HG03457 (cell line): Measurements from ENCODE around the gene PCID2.

Experiments used
- ATAC-seq: cut with Tn5 transposase; IDR thresholded peaks from one replicate; pipeline ENCODE4 v1.9.1; 2021; ENCODE audit warnings: moderate number of reproducible peaks; ENCODE audit not compliant: unreplicated experiment

PCID2 gene

DNA sequence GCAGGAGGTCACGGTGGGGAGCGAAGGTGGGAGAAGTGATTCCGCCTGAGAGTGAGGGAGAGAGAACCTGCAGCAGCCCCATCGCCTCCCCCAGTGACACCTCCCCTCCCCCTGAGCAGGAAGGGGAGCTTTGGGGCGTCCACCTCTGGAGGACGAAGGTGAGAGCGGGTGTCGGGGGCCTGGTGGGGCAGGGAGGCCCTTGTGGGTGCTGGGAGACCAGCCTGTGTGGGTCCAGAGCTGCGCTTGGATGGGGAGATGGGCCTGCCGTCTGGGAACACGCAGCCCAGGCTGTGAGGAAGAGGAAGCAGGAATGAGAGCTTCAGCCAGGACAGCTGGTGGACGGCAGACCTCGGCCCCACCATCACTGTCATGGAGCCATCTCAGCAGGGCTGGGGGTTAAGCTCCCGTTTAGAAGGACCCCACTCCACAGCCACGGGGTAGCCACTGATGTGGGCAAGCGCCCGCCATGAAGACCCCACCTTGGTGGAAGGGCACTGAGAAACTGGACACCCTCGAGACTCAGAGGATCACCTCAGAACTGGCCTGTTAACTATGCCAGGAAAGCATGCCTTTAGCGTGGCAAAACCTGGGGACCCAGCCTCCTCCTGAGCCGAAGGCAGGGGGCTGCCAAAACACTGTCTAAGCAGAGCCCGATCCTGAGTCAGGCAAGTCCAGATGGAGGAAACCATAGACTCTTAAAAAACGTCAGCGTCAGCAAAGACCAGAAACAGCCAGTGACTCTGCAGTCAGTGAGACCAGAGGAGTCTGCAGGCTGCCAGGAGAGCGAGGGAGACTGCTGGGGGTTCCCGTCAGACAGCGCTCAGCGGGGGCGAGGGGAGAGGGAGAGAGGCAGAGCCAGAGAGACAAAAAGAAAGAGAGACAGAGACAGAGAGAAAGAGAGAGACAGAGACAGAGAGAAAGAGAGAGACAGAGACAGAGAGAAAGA lies 56.5 kb downstream of the PCID2 start:
- ATAC-seq: no peak

DNA sequence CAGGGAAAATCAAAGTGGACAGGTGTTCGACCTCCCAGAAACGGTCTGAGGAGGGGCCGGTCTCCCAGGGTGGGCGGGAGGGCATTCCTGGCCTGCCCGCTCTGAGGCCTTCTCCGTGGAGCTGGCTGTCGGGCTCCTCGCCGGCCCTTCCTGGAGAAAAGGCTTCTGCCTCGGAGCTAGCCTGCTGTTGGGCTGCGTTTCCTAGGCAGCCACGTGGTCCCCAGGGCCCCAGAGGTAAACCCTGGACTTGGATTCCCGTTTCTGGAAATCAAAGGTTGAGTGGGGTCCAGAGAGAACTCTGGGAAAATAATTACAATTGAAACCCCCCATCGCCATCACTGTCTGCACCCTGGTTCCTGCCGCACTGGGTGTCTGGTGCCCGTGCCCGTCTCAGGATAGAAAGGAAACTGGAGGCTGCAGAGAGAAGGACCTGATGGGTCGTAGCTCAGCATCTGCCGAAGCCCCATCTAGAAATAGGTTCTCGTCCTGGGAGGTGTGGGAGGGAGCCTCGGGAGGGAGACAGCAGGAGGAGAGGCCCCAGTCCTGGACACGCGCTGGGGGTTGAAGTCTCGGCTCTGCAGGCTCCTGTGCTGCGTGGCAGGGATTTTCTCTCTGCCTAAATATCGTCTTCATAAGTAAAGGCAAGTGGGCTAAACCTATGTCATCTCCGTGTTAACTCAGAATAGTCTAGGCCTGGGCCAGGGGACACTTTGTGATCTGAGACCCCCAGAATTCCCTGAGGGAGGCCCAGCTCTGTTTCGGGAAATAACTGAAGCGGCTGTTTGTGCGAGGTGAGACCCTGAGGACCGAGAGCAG lies 57.7 kb downstream of the PCID2 start:
- ATAC-seq: no peak

DNA sequence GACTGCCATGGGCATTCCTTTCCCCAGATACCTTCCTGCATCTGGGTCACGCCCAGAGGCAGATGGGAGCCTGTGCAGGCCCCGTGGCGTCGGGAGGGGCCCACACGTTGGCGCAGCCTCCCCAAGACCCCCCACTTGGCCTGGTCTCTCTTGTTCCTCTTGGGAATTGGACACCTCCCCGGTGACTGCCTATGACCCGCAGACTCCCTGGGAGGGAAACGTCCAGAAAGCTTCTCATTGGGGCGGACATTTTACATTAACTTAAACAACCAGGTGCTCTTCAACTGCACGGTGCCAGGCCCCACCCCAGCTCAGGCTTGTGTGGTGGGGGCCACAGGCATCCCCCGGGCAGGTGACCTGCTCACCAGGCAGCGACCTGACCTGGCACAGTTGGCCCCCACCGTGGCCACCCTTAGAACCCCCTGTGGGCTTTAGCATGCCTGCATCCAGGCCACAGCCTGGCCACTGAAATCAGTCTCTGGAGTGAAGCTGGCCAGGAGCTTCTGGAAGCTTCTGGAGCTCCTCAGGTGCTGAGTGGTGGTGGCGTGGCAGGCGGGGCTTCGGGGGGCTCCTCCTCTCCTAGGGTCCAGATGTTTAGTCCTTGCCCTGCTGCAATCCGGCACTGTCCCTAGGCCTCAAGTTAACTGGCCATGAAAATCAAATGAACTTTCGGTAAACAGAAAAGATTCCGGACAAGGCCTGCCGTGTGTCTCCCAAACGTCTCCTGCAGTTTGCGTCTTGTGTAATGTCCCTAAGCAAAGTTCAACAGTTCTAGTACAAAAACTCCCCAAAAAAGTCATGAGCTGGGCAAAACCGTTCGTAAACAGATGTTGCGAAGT lies 58.5 kb downstream of the PCID2 start:
- no peak for ATAC-seq

DNA sequence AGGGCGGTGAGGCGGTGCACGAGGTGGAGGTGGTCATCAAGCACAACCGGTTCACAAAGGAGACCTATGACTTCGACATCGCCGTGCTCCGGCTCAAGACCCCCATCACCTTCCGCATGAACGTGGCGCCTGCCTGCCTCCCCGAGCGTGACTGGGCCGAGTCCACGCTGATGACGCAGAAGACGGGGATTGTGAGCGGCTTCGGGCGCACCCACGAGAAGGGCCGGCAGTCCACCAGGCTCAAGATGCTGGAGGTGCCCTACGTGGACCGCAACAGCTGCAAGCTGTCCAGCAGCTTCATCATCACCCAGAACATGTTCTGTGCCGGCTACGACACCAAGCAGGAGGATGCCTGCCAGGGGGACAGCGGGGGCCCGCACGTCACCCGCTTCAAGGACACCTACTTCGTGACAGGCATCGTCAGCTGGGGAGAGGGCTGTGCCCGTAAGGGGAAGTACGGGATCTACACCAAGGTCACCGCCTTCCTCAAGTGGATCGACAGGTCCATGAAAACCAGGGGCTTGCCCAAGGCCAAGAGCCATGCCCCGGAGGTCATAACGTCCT lies 59.4 kb downstream of the PCID2 start:
- no peak for ATAC-seq

DNA sequence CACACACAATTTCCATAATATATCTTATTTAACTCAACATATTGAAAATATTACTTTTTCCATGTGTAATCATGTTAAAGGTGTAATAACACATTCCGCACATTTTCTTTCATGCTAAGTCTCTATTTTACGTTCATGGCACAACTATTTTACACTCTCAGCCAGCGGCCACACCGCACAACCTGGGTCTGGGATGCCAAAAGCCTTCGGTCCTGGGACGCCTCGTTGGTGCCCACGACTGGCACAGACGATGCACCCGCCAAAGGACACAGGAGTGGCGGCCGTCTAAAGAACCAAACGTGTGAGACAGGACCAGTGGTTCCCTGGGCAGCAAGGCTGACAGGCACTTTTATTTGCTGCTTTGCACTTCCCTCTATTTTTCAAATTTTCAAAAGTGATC lies 60.1 kb downstream of the PCID2 start:
- no peak for ATAC-seq

DNA sequence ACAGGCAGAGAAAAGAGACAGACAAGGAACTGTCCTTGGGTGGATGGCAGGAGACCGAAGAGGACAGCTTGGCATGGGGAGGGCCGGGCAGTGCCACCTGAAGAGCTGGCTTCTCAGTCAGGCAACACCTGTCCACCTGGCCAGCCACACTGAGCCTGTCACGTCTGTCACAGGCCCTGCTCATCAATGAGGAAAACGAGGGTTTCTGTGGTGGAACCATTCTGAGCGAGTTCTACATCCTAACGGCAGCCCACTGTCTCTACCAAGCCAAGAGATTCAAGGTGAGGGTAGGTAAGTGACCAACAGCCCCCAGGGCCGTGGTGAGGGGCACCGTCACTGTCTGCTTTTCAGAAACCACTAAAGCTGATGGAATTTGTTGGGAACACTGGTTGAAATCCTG lies 61.3 kb downstream of the PCID2 start:
- ATAC-seq: no peak

DNA sequence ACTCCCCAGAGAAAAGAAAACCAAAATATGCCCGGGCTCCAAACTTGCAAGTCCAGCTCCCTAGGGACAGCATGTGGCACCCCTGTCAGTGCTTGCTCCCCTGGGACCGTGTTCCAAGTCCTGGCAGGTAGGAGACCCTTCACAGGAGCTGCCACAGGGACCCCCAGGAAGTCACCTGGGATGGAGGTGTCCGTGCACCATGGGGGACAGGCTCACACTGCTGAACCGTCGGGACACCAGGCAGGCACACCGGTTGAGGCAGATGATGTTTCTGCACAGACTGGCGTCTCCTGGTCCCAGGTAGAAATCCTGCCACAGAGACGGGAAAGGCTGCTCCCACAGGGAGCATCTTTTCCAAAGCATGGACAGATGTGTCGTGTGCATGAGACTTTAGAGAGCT lies 61.7 kb downstream of the PCID2 start:
- ATAC-seq: no peak

DNA sequence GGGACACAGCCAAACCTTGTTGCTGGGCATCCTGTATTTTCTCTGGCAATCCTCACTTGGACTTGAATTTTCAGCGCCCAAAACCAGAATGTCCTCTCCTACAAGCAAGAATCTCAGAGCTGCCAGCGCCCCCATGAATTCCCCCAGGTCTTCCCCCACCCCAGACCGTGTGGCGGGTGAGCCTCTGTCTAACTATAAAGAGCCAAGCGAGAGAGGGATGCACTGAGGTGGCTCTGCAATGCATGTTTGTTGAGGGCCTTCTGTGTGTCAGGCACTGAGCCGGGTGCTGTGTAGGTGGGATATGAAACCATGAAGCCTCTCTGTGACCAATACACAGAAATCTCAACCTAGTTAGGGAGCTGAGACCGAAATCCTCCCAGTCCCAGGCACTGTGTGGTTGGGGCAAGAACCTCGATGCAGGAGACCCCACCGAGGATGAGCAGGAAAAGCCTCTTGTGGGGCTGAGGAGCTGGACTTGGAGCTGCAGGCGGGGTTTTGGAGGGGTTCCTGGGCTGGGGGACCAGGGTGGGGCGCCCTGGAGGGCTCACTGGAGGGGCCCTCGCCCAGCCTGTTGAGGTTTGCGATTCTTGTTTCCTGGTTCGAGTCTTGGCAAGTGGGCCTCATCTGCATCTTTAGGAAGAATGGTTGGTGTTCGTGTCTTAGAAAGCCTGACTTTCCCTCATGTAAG lies 62.4 kb downstream of the PCID2 start:
- ATAC-seq: no peak

DNA sequence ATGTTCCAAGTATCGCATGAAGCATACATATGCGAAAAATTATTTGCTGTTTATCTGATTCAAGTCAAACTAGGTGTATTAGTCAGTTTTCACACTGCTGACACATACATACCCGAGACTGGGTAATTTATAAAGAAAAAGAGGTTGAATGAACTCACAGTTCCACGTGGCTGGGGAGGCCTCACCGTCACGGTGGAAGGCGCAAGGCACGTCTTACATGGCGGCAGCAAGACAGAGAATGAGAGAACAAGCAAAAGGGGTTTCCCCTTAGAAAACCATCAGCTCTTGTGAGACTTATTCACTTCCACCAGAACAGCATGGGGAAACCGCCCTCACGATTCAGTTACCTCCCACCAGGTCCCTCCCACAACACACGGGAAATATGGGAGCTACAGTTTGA lies 63.0 kb downstream of the PCID2 start:
- no peak for ATAC-seq

DNA sequence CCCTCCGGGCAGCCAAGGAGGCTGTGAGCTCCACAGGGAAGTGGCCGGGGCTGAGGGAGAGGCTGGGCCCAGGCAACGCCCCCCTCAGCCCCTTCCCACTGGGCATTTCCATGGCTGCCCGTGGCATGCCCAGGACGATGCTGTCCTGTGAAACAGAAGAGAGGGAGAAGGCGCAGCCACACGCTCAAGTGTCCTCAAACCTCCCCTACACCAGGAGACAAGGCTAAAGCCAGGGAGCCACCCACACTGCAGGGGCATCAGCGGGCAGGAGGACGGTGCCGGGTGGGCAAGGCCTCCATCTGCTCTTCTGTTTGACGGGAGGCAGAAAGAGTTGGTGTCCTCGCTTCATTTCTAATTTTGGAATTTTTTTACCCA lies 64.2 kb downstream of the PCID2 start:
- ATAC-seq: no peak

DNA sequence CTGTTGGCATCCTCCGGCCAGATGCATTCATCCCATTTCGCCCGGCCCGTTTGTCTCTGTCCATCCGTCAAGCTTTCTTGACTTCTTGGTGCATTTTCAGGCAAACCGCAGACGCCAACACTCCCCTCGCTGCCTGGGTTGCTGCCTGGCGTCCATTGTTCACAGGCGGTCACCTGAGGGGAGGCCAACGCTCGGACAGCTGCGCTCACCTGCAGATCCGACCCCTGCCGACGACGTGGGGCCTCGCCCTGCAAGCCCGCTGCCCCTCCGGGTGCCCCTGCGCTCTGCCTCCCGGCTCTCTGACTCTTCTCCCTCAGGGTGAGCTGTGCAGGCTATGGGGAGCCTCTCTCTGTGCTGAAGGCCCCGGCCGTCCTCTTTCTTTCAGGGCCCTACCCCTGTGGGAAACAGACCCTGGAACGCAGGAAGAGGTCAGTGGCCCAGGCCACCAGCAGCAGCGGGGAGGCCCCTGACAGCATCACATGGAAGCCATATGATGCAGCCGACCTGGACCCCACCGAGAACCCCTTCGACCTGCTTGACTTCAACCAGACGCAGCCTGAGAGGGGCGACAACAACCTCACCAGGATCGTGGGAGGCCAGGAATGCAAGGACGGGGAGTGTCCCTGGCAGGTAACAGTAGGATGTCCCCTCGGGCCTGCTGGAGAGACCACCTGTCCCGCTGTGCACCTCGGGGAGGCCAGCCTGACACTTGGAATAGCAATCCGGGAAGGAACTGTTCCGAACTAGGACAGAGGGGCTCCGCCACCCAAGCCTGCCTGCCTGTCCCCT lies 64.8 kb downstream of the PCID2 start:
- ATAC-seq: no peak

DNA sequence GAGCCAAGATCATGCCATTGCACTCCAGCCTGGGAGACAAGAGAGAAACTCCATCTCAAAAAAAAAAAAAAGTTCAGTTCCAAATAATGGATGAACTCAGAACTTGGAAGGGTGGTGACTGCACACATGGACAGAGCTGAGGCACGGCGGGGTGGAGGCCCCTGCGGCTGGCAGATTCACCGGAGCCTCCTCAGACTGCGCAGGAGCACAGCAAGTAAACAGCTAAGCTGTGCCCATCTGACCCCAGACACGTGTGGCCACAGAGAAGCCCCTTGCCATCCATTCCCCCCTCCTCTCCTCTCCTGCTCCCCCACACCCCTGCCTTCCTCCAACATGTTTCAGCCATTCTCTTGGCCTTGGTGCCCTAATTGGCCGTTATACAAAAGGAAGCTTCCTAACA lies 65.6 kb downstream of the PCID2 start:
- ATAC-seq: no peak

DNA sequence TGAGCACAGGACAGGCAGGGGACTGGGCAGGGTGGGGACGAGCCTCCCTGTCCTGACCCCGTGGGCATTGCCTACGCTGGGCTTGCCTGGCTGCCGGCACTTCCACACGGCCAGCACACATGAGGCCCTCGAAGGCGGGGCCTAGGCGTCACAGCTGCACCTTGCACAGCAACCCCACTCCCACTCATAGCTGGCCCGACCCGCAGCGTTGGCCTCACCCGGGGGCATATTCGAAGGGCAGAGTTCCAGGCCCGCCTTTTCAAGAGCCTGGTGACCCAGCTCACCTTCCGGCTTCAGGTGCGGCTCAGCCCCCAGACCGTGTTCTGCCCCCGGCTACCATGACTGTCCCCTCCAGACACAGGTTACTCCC lies 66.9 kb downstream of the PCID2 start:
- no peak for ATAC-seq

DNA sequence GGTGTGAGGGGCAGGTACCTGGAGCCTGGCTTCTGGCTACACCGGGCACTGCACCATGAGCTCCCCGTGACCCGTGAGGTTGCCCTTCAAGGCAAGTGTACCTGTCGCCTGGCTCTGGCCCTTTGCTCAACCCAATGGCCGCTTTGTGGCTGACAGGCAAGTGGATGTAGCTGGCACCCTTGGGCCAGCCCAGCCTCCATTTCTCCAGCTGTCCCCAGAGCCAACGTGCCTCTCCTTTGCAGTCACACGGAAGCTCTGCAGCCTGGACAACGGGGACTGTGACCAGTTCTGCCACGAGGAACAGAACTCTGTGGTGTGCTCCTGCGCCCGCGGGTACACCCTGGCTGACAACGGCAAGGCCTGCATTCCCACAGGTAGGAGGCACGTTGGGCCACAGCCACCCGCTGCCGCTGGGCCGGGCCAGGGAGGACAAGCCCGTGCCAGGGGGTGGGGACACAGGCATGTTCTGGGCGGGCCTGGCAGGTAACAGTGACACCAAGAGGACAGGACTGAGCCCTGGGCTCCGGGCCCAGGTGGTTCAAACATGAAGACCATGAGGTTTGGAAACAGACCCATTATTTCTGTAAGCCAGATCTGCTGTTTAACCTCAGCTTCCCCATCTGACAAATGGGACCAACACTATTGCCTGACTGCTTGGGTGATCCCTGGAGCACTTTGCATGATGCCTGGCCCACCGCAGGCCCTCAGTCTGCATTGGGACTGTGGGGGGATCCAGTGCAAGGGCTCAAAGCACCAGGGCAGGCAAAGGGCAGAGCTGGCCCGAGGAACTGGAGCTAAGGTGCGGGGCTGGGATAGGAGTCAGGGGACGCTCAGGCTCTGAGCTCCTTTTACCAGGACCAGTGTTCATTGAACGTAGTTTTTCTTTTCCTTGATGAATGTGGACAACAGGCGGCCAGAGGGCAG lies 67.5 kb downstream of the PCID2 start:
- no peak for ATAC-seq

DNA sequence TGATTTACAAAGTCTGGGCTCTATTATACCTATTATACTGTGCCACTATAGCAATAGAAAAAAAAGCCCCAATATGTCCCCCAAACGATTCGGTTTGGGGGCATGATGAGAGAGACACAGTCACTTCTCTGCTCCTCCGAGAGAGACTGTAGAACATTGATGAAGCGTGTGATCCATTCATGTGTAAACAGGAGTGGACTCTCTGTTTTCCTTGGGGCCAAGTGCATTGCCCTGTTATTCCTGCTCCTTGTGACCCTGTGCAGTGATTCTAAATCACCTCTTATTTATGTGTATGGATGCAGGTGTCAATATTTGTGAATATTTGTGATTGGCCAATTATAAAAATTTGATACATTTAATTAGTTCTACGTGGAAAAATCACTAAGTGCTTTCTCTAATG lies 68.9 kb downstream of the PCID2 start:
- no peak for ATAC-seq

DNA sequence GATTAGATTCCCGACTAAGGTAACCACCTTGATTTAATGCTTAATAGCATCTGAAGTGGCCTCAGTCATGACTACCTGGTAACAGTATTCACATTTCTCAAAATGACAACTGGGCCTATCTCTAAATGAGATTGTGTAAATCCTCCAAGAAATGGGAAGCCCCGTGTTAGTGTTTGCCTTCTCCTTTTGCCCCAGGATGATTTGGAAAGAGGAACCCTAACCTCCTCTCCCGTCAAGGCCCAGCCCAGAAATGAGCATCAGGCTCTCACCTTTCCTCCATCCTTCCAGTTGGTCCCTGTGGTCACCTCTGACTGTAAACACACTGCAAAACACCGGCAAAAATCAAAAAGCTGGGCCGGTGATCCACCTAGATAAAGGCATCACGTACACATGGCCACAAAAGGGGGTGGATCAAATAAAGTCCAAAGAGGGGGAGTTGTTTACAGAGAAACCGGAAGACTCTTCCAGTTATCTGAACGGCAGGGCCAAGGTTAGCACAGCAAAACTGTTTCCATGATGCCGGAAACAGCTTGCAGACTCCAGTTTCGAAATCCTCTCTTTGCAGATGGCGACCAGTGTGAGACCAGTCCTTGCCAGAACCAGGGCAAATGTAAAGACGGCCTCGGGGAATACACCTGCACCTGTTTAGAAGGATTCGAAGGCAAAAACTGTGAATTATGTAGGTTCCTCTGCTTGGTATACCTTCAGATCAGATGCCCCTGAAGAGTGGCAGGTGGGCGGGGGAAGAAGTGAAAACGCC lies 69.5 kb downstream of the PCID2 start:
- no peak for ATAC-seq

DNA sequence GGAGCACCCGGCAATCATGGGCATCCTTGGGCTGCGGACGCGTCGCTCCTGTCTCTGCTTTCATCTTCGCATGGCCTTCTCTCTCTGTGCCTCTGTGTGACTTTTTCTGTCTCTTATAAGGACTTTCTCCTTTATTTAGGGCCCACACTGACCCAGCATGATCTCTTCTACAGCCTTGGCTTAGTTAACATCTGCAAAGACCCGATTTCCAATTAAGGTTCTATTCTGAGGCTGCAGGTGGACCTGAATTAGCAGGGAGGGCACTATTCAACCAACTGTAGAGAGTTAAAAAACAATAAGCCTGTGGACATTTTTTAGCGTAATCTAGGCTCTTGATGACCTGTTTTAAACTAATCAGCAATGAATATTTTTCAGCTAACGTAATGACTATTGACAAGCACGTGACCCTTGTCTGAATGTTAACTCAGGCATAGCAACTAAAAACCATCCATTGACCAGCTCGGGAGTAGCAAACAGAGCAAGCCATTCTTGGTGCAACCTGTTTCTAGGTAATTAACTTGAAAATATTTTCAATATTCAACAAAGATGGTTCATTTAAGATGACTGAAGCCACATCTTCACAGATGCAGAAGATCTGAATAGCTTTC lies 70.7 kb downstream of the PCID2 start:
- ATAC-seq: no peak
